ENCODE measurements around the gene PAQR5.
"Not testable (repeated sequence)": the region's sequence is repeated elsewhere in the genome, so short reads cannot be mapped to it uniquely, and the experiment has no call there.

Gene PAQR5

GRCh38 chr15:69298697-69299441 is at the start of gene PAQR5:
Gene PAQR5, plus strand, starts transcription at chr15:69298912. Its CDS starts 61,169 bp downstream, at chr15:69360081.
- DNase-seq (ENCODE audit: low read depth in 3 of 3): peak in 1 of 3 experiments; percentile 29

- no peak for DNase-seq (ENCODE audit: low read depth in 3 of 3)
Observed at GRCh38 chr15:69253156-69253555, 45.6 kb upstream of the PAQR5 start.

- DNase-seq (ENCODE audit: low read depth in 3 of 3): no peak
Observed at GRCh38 chr15:69265347-69265955, 33.3 kb upstream of the PAQR5 start.

- no peak for DNase-seq (ENCODE audit: low read depth in 3 of 3)
Observed at GRCh38 chr15:69271217-69271616, 27.5 kb upstream of the PAQR5 start.

GRCh38 chr15:69272139-69272538 is 26.6 kb upstream of the PAQR5 start:
- DNase-seq (ENCODE audit: low read depth in 3 of 3): no peak

- no peak for DNase-seq (ENCODE audit: low read depth in 3 of 3)
Observed at GRCh38 chr15:69272891-69273290, 25.8 kb upstream of the PAQR5 start.

GRCh38 chr15:69275074-69275670 is 23.5 kb upstream of the PAQR5 start:
- no peak for DNase-seq (ENCODE audit: low read depth in 3 of 3)

- no peak for DNase-seq (ENCODE audit: low read depth in 3 of 3)
Observed at GRCh38 chr15:69275933-69276560, 22.7 kb upstream of the PAQR5 start.

- no peak for DNase-seq (ENCODE audit: low read depth in 3 of 3)
Observed at GRCh38 chr15:69277316-69277715, 21.4 kb upstream of the PAQR5 start.

- no peak for DNase-seq (ENCODE audit: low read depth in 3 of 3)
Observed at GRCh38 chr15:69279636-69280035, 19.1 kb upstream of the PAQR5 start.

GRCh38 chr15:69280783-69281182 is 17.9 kb upstream of the PAQR5 start:
- no peak for DNase-seq (ENCODE audit: low read depth in 3 of 3)

- DNase-seq (ENCODE audit: low read depth in 3 of 3): no peak
Observed at GRCh38 chr15:69282104-69282743, 16.5 kb upstream of the PAQR5 start.

GRCh38 chr15:69285834-69286233 is 12.9 kb upstream of the PAQR5 start:
- no peak for DNase-seq (ENCODE audit: low read depth in 3 of 3)

- DNase-seq (ENCODE audit: low read depth in 3 of 3): no peak
Observed at GRCh38 chr15:69288011-69288410, 10.7 kb upstream of the PAQR5 start.

GRCh38 chr15:69288531-69289341 is 10.0 kb upstream of the PAQR5 start:
- no peak for DNase-seq (ENCODE audit: low read depth in 3 of 3)

- no peak for DNase-seq (ENCODE audit: low read depth in 3 of 3)
Observed at GRCh38 chr15:69289342-69290146, 9.2 kb upstream of the PAQR5 start.

GRCh38 chr15:69290346-69291164 is 8.2 kb upstream of the PAQR5 start:
- DNase-seq (ENCODE audit: low read depth in 3 of 3): no peak

- not testable (repeated sequence) for DNase-seq (ENCODE audit: low read depth in 3 of 3)
Observed at GRCh38 chr15:69291651-69292050, 7.1 kb upstream of the PAQR5 start.

GRCh38 chr15:69292826-69293420 is 5.8 kb upstream of the PAQR5 start:
- no peak for DNase-seq (ENCODE audit: low read depth in 3 of 3)
